GM23338 (cell line): ENCODE measurements around the gene IQGAP2. TPM values are rescaled to one million over a fixed set of nuclear protein-coding genes. Genes with fewer than 3 reads are reported as not detected.
"Not testable (repeated sequence)": the region's sequence is repeated elsewhere in the genome, so short reads cannot be mapped to it uniquely, and the experiment has no call there.

Source experiments
- ATAC-seq: fragments of 200-7000 bp; cut with Tn5 transposase; 3 replicates; pipeline ENCODE4 v1.9.1; 2020
- DNase-seq: peaks from one replicate; pipeline ENCODE4 v3.0.0-alpha.2; 2015; ENCODE audit warnings: low spot score
- H2AFZ ChIP-seq: fragments of 200-600 bp; sonication (generic); 2 replicates; pipeline ENCODE4 v1.8.0; 2016; ENCODE audit warnings: antibody characterized with exemption, mild to moderate bottlenecking, moderate library complexity
- H3F3A ChIP-seq: fragments of 200-600 bp; sonication (generic); replicated peaks from 2 replicates; pipeline ENCODE4 v1.8.0; 2017; ENCODE audit warnings: antibody characterized with exemption, mixed run types, low read depth
- H3K27ac ChIP-seq: fragments of 200-600 bp; sonication (generic); 2 replicates; pipeline ENCODE4 v1.6.1; 2016; ENCODE audit warnings: low read depth
- H3K27me3 ChIP-seq: fragments of 200-600 bp; sonication (generic); 2 replicates; pipeline ENCODE4 v1.8.0; 2016; ENCODE audit warnings: mild to moderate bottlenecking, mixed run types, moderate library complexity; ENCODE audit not compliant: insufficient read depth
- H3K36me3 ChIP-seq: fragments of 200-600 bp; sonication (generic); 2 replicates; pipeline ENCODE4 v1.8.0; 2016; ENCODE audit warnings: mild to moderate bottlenecking; ENCODE audit not compliant: insufficient read depth
- H3K4me1 ChIP-seq: fragments of 200-600 bp; sonication (generic); 2 replicates; pipeline ENCODE4 v1.8.0; 2016; ENCODE audit warnings: mild to moderate bottlenecking, moderate library complexity; ENCODE audit not compliant: insufficient read depth
- H3K4me2 ChIP-seq: fragments of 200-600 bp; sonication (generic); 2 replicates; pipeline ENCODE4 v1.7.1; 2017; ENCODE audit warnings: mixed run types
- H3K4me3 ChIP-seq: fragments of 200-600 bp; sonication (generic); 2 replicates; pipeline ENCODE4 v1.6.1; 2016; ENCODE audit warnings: mixed run types
- H3K79me2 ChIP-seq: fragments of 200-600 bp; sonication (generic); replicated peaks from 2 replicates; pipeline ENCODE4 v1.8.0; 2017; ENCODE audit warnings: mild to moderate bottlenecking; ENCODE audit not compliant: insufficient read depth
- H3K9me2 ChIP-seq: fragments of 200-600 bp; sonication (generic); 2 replicates; pipeline ENCODE4 v1.8.0; 2017; ENCODE audit not compliant: insufficient read depth
- H4K20me1 ChIP-seq: fragments of 200-600 bp; sonication (generic); replicated peaks from 2 replicates; pipeline ENCODE4 v1.8.0; 2017; ENCODE audit warnings: mild to moderate bottlenecking; ENCODE audit not compliant: insufficient read depth
- H3K27ac Mint-ChIP-seq: 2 replicates; pipeline ENCODE4 v1.8.0; 2020; ENCODE audit warnings: inconsistent platforms, mild to moderate bottlenecking, moderate library complexity, mixed read lengths
- H3K27me3 Mint-ChIP-seq: 3 replicates; pipeline ENCODE4 v1.8.0; 2022; ENCODE audit warnings: low read depth, mild to moderate bottlenecking, moderate library complexity, mixed read lengths, inconsistent platforms; ENCODE audit not compliant: insufficient read depth, poor library complexity
- H3K36me3 Mint-ChIP-seq: 3 replicates; pipeline ENCODE4 v1.8.0; 2021; ENCODE audit warnings: low read depth, mild to moderate bottlenecking, inconsistent platforms, moderate library complexity, mixed read lengths
- H3K4me1 Mint-ChIP-seq: 3 replicates; pipeline ENCODE4 v1.8.0; 2020; ENCODE audit warnings: mild to moderate bottlenecking, inconsistent platforms, mixed read lengths
- H3K4me3 Mint-ChIP-seq: 3 replicates; pipeline ENCODE4 v1.8.0; 2021; ENCODE audit warnings: moderate library complexity, mild to moderate bottlenecking, inconsistent platforms, mixed read lengths
- H3K9me3 Mint-ChIP-seq: 3 replicates; pipeline ENCODE4 v1.8.0; 2020; ENCODE audit warnings: moderate library complexity, mild to moderate bottlenecking, inconsistent platforms, mixed read lengths
- CREB1 ChIP-seq: fragments of 250-450 bp; sonication (Bioruptor Pico); IDR thresholded peaks from 2 replicates; pipeline ENCODE4 v1.5.0; 2020; ENCODE audit warnings: low read depth, mild to moderate bottlenecking, moderate library complexity
- EZH2 ChIP-seq: fragments of 200-600 bp; sonication (generic); IDR thresholded peaks from one replicate; pipeline ENCODE4 v1.8.0; 2017; ENCODE audit warnings: antibody characterized with exemption, mild to moderate bottlenecking, low read depth; ENCODE audit not compliant: unreplicated experiment
- EZH2phosphoT487 ChIP-seq: fragments of 200-600 bp; sonication (generic); IDR thresholded peaks from one replicate; pipeline ENCODE4 v1.8.1; 2018; ENCODE audit warnings: antibody characterized with exemption; ENCODE audit not compliant: unreplicated experiment
- NANOG ChIP-seq: IDR thresholded peaks from 2 replicates; pipeline ENCODE4 v1.6.1; 2016; ENCODE audit warnings: antibody characterized with exemption, borderline replicate concordance
- ZNF114 ChIP-seq: fragments of 250-450 bp; sonication (Bioruptor Pico); IDR thresholded peaks from 2 replicates; pipeline ENCODE4 v1.5.0; 2020; ENCODE audit warnings: mild to moderate bottlenecking, moderate library complexity
- ZNF331 ChIP-seq: fragments of 250-450 bp; sonication (Bioruptor Pico); IDR thresholded peaks from 2 replicates; pipeline ENCODE4 v1.5.0; 2020; ENCODE audit warnings: low read depth, mild to moderate bottlenecking, moderate library complexity
- polyA plus RNA-seq: library from polyadenylated mRNA; unstranded; fragments of >200 nt; fragmentation: Nextera tagmentation; extraction: Ambion mirVana; gene quantifications from 2 replicates; pipeline ENCODE4 v1.2.1, GENCODE V29; 2016
- total RNA-seq: library from RNA; depleted of rRNA; stranded (reverse); fragments of >200 nt; shearing (Covaris generic); gene quantifications from 2 replicates; pipeline ENCODE4 v1.2.3, GENCODE V29; 2014
- TF ChIP-seq, protein P1 (sequence below), 2 experiments: fragments of 200-600 bp in 1 of 2; sonication (generic) in 1 of 2; conservative IDR thresholded peaks; 2 replicates each; pipeline versions ENCODE4 v1.5.1 to v1.6.1; 2016 to 2017; ENCODE audit warnings: antibody characterized with exemption in 2 of 2, low read depth in 2 of 2, mild to moderate bottlenecking in 2 of 2, moderate library complexity in 1 of 2
- TF ChIP-seq, protein P2 (sequence below): IDR thresholded peaks from one replicate; pipeline ENCODE4 v1.6.1; 2018; ENCODE audit warnings: antibody characterized with exemption; ENCODE audit not compliant: unreplicated experiment
- TF ChIP-seq, protein P3 (sequence below): fragments of 250-450 bp; sonication (Bioruptor Pico); IDR thresholded peaks from 2 replicates; pipeline ENCODE4 v1.5.0; 2020; ENCODE audit warnings: mild to moderate bottlenecking, moderate library complexity

The IQGAP2 gene
- total and polyA plus RNA-seq, 2 experiments from 2014 or later = 60.0 to 86.5 TPM

DNA sequence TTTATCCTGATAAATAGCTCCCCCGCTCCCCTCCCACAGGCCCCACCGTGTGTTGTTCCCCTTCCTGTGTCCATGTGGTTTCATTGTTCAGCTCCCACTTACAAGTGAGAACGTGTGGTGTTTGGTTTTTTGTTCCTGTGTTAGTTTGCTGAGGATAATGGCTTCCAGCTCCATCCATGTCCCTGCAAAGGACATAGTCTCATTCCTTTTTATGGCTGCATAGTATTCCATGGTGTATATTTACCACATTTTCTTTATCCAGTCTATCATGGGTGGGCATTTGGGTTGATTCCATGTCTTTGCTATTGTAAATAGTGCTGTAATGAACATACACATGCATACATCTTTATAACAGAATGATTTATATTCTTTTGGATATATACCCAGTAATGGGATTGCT is 34.4 kb downstream of the IQGAP2 start:
- H3K9me2 ChIP-seq = not testable (repeated sequence)

DNA sequence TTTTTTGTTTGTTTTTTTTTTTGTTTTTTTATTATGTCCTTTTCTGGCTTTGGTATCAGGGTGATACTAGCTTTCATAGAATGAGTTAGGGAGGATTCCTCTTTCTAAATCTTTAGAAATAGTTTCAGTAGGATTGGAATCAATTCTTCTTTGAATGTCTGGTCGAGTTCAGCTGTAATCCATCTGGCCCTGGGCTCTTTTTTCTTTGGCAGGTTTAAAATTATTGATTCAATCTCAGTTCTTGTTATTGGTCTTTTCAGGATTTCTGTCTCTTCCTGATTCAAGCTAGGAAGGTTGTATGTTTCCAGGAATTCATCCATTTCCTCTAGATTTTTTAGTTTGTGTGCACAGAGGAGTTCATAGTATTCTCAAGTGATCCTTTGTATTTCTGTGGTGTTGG is 34.9 kb downstream of the IQGAP2 start:
- Histone ChIP-seq H3K4me2 (no peak overlapping the region), H2AFZ (no peak overlapping the region), H3K36me3 (no peaks in the 10 kb centered on the region), H3K27ac (no peak overlapping the region), H3F3A (no peaks in the 10 kb centered on the region), H3K4me1 (peaks cover 7% of the 10 kb centered on the region), H3K9me2 (peaks cover 3% of the 10 kb centered on the region; the same call in 1 of the 2 replicates), H3K27me3 (no peaks in the 10 kb centered on the region), H3K4me3 (no peak overlapping the region), H4K20me1 (no peaks in the 10 kb centered on the region), H3K79me2 (peaks cover 73% of the 10 kb centered on the region)
- Mint-ChIP-seq H3K4me1 (peaks cover 16% of the 10 kb centered on the region), H3K36me3 (peaks cover 13% of the 10 kb centered on the region; the same call in 2 of the 3 replicates), H3K9me3 (peaks cover 13% of the 10 kb centered on the region; the same call in 2 of the 3 replicates), H3K27ac (no peak overlapping the region), H3K27me3 (no peaks in the 10 kb centered on the region), H3K4me3 (no peak overlapping the region)
- ATAC-seq (no peak), DNase-seq (no peak)
- TF ChIP-seq, protein P1, sequence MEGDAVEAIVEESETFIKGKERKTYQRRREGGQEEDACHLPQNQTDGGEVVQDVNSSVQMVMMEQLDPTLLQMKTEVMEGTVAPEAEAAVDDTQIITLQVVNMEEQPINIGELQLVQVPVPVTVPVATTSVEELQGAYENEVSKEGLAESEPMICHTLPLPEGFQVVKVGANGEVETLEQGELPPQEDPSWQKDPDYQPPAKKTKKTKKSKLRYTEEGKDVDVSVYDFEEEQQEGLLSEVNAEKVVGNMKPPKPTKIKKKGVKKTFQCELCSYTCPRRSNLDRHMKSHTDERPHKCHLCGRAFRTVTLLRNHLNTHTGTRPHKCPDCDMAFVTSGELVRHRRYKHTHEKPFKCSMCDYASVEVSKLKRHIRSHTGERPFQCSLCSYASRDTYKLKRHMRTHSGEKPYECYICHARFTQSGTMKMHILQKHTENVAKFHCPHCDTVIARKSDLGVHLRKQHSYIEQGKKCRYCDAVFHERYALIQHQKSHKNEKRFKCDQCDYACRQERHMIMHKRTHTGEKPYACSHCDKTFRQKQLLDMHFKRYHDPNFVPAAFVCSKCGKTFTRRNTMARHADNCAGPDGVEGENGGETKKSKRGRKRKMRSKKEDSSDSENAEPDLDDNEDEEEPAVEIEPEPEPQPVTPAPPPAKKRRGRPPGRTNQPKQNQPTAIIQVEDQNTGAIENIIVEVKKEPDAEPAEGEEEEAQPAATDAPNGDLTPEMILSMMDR (conservative IDR thresholded peaks at IDR 0.05; ENCODE audit: low read depth in 2 of 2) = no peak
- TF ChIP-seq NANOG (no peak), ZNF331 (CRISPR knock-in tag) (no peak), CREB1 (no peak), EZH2phosphoT487 (no peak), ZNF114 (CRISPR knock-in tag) (no peak), EZH2 (no peak)
- TF ChIP-seq, protein P2, sequence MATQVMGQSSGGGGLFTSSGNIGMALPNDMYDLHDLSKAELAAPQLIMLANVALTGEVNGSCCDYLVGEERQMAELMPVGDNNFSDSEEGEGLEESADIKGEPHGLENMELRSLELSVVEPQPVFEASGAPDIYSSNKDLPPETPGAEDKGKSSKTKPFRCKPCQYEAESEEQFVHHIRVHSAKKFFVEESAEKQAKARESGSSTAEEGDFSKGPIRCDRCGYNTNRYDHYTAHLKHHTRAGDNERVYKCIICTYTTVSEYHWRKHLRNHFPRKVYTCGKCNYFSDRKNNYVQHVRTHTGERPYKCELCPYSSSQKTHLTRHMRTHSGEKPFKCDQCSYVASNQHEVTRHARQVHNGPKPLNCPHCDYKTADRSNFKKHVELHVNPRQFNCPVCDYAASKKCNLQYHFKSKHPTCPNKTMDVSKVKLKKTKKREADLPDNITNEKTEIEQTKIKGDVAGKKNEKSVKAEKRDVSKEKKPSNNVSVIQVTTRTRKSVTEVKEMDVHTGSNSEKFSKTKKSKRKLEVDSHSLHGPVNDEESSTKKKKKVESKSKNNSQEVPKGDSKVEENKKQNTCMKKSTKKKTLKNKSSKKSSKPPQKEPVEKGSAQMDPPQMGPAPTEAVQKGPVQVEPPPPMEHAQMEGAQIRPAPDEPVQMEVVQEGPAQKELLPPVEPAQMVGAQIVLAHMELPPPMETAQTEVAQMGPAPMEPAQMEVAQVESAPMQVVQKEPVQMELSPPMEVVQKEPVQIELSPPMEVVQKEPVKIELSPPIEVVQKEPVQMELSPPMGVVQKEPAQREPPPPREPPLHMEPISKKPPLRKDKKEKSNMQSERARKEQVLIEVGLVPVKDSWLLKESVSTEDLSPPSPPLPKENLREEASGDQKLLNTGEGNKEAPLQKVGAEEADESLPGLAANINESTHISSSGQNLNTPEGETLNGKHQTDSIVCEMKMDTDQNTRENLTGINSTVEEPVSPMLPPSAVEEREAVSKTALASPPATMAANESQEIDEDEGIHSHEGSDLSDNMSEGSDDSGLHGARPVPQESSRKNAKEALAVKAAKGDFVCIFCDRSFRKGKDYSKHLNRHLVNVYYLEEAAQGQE = no peak
- TF ChIP-seq, protein P3, sequence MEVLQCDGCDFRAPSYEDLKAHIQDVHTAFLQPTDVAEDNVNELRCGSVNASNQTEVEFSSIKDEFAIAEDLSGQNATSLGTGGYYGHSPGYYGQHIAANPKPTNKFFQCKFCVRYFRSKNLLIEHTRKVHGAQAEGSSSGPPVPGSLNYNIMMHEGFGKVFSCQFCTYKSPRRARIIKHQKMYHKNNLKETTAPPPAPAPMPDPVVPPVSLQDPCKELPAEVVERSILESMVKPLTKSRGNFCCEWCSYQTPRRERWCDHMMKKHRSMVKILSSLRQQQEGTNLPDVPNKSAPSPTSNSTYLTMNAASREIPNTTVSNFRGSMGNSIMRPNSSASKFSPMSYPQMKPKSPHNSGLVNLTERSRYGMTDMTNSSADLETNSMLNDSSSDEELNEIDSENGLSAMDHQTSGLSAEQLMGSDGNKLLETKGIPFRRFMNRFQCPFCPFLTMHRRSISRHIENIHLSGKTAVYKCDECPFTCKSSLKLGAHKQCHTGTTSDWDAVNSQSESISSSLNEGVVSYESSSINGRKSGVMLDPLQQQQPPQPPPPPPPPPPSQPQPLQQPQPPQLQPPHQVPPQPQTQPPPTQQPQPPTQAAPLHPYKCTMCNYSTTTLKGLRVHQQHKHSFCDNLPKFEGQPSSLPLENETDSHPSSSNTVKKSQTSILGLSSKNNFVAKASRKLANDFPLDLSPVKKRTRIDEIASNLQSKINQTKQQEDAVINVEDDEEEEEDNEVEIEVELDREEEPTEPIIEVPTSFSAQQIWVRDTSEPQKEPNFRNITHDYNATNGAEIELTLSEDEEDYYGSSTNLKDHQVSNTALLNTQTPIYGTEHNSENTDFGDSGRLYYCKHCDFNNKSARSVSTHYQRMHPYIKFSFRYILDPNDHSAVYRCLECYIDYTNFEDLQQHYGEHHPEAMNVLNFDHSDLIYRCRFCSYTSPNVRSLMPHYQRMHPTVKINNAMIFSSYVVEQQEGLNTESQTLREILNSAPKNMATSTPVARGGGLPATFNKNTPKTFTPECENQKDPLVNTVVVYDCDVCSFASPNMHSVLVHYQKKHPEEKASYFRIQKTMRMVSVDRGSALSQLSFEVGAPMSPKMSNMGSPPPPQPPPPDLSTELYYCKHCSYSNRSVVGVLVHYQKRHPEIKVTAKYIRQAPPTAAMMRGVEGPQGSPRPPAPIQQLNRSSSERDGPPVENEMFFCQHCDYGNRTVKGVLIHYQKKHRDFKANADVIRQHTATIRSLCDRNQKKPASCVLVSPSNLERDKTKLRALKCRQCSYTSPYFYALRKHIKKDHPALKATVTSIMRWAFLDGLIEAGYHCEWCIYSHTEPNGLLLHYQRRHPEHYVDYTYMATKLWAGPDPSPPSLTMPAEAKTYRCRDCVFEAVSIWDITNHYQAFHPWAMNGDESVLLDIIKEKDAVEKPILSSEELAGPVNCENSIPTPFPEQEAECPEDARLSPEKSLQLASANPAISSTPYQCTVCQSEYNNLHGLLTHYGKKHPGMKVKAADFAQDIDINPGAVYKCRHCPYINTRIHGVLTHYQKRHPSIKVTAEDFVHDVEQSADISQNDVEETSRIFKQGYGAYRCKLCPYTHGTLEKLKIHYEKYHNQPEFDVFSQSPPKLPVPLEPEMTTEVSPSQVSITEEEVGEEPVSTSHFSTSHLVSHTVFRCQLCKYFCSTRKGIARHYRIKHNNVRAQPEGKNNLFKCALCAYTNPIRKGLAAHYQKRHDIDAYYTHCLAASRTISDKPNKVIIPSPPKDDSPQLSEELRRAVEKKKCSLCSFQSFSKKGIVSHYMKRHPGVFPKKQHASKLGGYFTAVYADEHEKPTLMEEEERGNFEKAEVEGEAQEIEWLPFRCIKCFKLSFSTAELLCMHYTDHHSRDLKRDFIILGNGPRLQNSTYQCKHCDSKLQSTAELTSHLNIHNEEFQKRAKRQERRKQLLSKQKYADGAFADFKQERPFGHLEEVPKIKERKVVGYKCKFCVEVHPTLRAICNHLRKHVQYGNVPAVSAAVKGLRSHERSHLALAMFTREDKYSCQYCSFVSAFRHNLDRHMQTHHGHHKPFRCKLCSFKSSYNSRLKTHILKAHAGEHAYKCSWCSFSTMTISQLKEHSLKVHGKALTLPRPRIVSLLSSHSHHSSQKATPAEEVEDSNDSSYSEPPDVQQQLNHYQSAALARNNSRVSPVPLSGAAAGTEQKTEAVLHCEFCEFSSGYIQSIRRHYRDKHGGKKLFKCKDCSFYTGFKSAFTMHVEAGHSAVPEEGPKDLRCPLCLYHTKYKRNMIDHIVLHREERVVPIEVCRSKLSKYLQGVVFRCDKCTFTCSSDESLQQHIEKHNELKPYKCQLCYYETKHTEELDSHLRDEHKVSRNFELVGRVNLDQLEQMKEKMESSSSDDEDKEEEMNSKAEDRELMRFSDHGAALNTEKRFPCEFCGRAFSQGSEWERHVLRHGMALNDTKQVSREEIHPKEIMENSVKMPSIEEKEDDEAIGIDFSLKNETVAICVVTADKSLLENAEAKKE = no peak

More for the DNA sequence above, 34.4 kb downstream of the IQGAP2 start:
- Mint-ChIP-seq H3K36me3 (peaks cover 13% of the 10 kb centered on the region; the same call in 2 of the 3 replicates), H3K9me3 (peaks cover 13% of the 10 kb centered on the region; the same call in 2 of the 3 replicates), H3K4me1 (peaks cover 21% of the 10 kb centered on the region)
- not testable (repeated sequence) for H3K4me3 Mint-ChIP-seq, H3K27ac ChIP-seq, H3K4me2 ChIP-seq, ATAC-seq, H3K36me3 ChIP-seq, H3F3A ChIP-seq, H3K4me3 ChIP-seq, H3K27me3 ChIP-seq, H2AFZ ChIP-seq, DNase-seq, H3K27ac Mint-ChIP-seq, H3K27me3 Mint-ChIP-seq, H4K20me1 ChIP-seq
- Histone ChIP-seq H3K79me2 (peaks cover 79% of the 10 kb centered on the region), H3K4me1 (peaks cover 12% of the 10 kb centered on the region)
